ENCODE measurements around the gene MITF. TPM values are rescaled to one million over a fixed set of nuclear protein-coding genes. Genes with fewer than 3 reads are reported as not detected.

The MITF gene
- total and polyA plus RNA-seq, 2 donors (not counting 1 experiment from before 2014, with no cell fraction given): 0.10 TPM; not detected in 1

DNA sequence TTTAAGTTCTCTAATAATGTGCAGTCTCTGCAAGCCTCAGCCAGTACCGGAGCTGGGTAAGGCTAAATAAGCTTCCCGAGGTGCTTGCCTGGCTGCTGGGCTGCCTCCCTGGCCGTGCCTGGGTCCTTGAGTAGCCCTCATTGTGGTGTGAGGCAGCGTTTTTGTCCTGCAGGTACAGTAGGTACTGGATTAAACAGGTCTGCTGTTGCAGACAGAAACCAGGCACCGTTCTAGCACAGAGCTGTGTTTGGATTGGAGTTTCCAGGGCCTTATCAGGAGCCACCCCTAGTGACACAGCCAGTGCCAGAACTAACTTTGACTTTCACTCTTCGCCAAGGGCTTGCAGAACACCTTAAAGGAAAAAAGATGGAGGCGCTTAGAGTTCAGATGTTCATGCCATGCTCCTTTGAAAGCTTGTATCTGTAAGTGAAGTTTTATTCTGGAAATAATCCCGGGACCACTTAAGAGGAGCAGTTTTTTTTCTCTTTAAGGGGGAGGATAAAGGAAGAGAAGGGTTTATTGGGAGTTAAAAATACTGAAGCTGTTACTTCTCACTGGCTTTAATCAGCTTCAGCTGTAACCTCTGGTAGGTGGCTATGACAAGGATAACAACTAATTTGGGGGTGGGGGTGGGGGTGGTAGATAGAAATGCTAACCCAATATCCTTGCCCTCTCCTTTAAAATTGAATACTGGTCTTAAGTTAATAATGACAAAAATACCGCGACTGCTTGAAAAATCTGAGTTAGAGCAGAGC is 126.8 kb downstream of the MITF start:
- 86% methylated on average over 10 of the region's 10 CpGs for WGBS (ENCODE audit: insufficient coverage)
- CTCF ChIA-PET: interaction anchor here (0.9 kb wide), 1 partner anchor 16 kb away, joined by 3 read pairs; no protein-coding TSS in a partner anchor
- DNase-seq: no peak

More for the DNA sequence above, 126.8 kb downstream of the MITF start:
- no peak for ATAC-seq (ENCODE audit: low read depth)
- no peaks in the 10 kb centered on the region for H3K9me3 Mint-ChIP-seq (ENCODE audit: insufficient read depth)
- no peaks in the 10 kb centered on the region for H3K79me2 ChIP-seq (ENCODE audit: control insufficient read depth, insufficient read depth, low read length)
- no peak overlapping the region for H3K4me2 ChIP-seq (replicated peaks; ENCODE audit: low read depth, low read length, poor library complexity, severe bottlenecking)
- no peak overlapping the region for H3K9ac ChIP-seq (ENCODE audit: low read length)
- POLR2A ChIA-PET: no interaction called here
- H3K36me3 ChIP-seq (replicated peaks in 1 of 2; ENCODE audit: control extremely low read depth in 1 of 2, control insufficient read depth in 1 of 2, extremely low read depth in 1 of 2, insufficient read depth in 2 of 2, low read length in 1 of 2): no peaks in the 10 kb centered on the region
- TF ChIP-seq, protein P1, sequence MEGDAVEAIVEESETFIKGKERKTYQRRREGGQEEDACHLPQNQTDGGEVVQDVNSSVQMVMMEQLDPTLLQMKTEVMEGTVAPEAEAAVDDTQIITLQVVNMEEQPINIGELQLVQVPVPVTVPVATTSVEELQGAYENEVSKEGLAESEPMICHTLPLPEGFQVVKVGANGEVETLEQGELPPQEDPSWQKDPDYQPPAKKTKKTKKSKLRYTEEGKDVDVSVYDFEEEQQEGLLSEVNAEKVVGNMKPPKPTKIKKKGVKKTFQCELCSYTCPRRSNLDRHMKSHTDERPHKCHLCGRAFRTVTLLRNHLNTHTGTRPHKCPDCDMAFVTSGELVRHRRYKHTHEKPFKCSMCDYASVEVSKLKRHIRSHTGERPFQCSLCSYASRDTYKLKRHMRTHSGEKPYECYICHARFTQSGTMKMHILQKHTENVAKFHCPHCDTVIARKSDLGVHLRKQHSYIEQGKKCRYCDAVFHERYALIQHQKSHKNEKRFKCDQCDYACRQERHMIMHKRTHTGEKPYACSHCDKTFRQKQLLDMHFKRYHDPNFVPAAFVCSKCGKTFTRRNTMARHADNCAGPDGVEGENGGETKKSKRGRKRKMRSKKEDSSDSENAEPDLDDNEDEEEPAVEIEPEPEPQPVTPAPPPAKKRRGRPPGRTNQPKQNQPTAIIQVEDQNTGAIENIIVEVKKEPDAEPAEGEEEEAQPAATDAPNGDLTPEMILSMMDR (IDR thresholded peaks at IDR 0.05): no peak
- TF ChIP-seq EZH2 (IDR thresholded peaks at IDR 0.05; ENCODE audit: borderline replicate concordance, insufficient read depth, low read depth, low read length, poor library complexity, severe bottlenecking): no peak
- H3K27ac Mint-ChIP-seq: no peak overlapping the region
- no peaks in the 10 kb centered on the region for H3K27me3 Mint-ChIP-seq
- H3K4me1 Mint-ChIP-seq: no peaks in the 10 kb centered on the region
- H3K27ac ChIP-seq (ENCODE audit: low read length in 2 of 2): no peak overlapping the region
- intact Hi-C loops (cut with micrococcal nuclease): no loop called here
- no peaks in the 10 kb centered on the region for H4K20me1 ChIP-seq (ENCODE audit: control insufficient read depth, insufficient read depth, low read length, poor library complexity, severe bottlenecking)
- no peaks in the 10 kb centered on the region for H3K27me3 ChIP-seq (replicated peaks in 1 of 4; ENCODE audit: control extremely low read depth in 1 of 4, control insufficient read depth in 3 of 4, insufficient read depth in 4 of 4, low read length in 3 of 4)
- H3K4me3 Mint-ChIP-seq: no peak overlapping the region
- no peaks in the 10 kb centered on the region for H3K4me1 ChIP-seq (ENCODE audit: control insufficient read depth in 2 of 2, insufficient read depth in 2 of 2, low read length in 2 of 2)
- H2AFZ ChIP-seq (ENCODE audit: insufficient read depth, low read depth, low read length, poor library complexity, severe bottlenecking): no peak overlapping the region
- no peak overlapping the region for H3K4me3 ChIP-seq (ENCODE audit: control extremely low read depth in 1 of 5, extremely low read depth in 1 of 5, insufficient read depth in 1 of 5, low read depth in 2 of 5, low read length in 4 of 5)
- H3K9me3 ChIP-seq (ENCODE audit: control extremely low read depth in 1 of 3, control insufficient read depth in 2 of 3, insufficient read depth in 1 of 3, low read length in 2 of 3): no peaks in the 10 kb centered on the region
